Hepatocyte (in vitro differentiated cells): ENCODE measurements around the gene SWAP70. TPM values are rescaled to one million over a fixed set of nuclear protein-coding genes. Genes with fewer than 3 reads are reported as not detected.

ENCODE experiments used
- DNase-seq: peaks from one replicate; pipeline ENCODE4 v3.0.0-alpha.2; 2016; ENCODE audit warnings: low spot score
- H2AFZ ChIP-seq: fragments of 200-600 bp; sonication (generic); 2 replicates; pipeline ENCODE4 v1.6.0; 2016; ENCODE audit warnings: antibody characterized with exemption, mild to moderate bottlenecking
- H3K27ac ChIP-seq: fragments of 200-600 bp; sonication (generic); 2 replicates; pipeline ENCODE4 v1.5.1; 2016; ENCODE audit warnings: mild to moderate bottlenecking
- H3K27me3 ChIP-seq: fragments of 200-600 bp; sonication (generic); 2 replicates; pipeline ENCODE4 v1.6.1; 2016
- H3K36me3 ChIP-seq: fragments of 200-600 bp; sonication (generic); replicated peaks from 2 replicates; pipeline ENCODE4 v1.5.1; 2016; ENCODE audit warnings: low read depth; ENCODE audit not compliant: insufficient read depth
- H3K4me1 ChIP-seq: fragments of 200-600 bp; sonication (generic); 2 replicates; pipeline ENCODE4 v1.5.1; 2016; ENCODE audit warnings: mild to moderate bottlenecking, moderate library complexity; ENCODE audit not compliant: insufficient read depth
- H3K4me2 ChIP-seq: fragments of 200-600 bp; sonication (generic); 2 replicates; pipeline ENCODE4 v1.6.0; 2016
- H3K4me3 ChIP-seq: fragments of 200-600 bp; sonication (generic); 2 replicates; pipeline ENCODE4 v1.5.1; 2016; ENCODE audit warnings: mild to moderate bottlenecking
- H3K79me2 ChIP-seq: fragments of 200-600 bp; sonication (generic); 2 replicates; pipeline ENCODE4 v1.6.0; 2017; ENCODE audit warnings: mild to moderate bottlenecking
- H3K9me2 ChIP-seq: fragments of 200-600 bp; sonication (generic); replicated peaks from 2 replicates; pipeline ENCODE4 v1.6.0; 2017; ENCODE audit warnings: mild to moderate bottlenecking; ENCODE audit not compliant: insufficient read depth
- H3K9me3 ChIP-seq: fragments of 200-600 bp; sonication (generic); 2 replicates; pipeline ENCODE4 v1.5.1; 2016; ENCODE audit warnings: low read depth, mild to moderate bottlenecking
- H4K20me1 ChIP-seq: fragments of 200-600 bp; sonication (generic); 2 replicates; pipeline ENCODE4 v1.6.0; 2016; ENCODE audit warnings: mild to moderate bottlenecking; ENCODE audit not compliant: insufficient read depth, poor library complexity, severe bottlenecking
- EZH2 ChIP-seq: fragments of 200-600 bp; sonication (generic); IDR thresholded peaks from 2 replicates; pipeline ENCODE4 v1.6.1; 2016; ENCODE audit warnings: antibody characterized with exemption, mild to moderate bottlenecking, borderline replicate concordance
- EZH2phosphoT487 ChIP-seq: fragments of 200-600 bp; sonication (generic); IDR thresholded peaks from one replicate; pipeline ENCODE4 v1.6.1; 2018; ENCODE audit warnings: antibody characterized with exemption, mild to moderate bottlenecking, low read depth, moderate library complexity; ENCODE audit not compliant: unreplicated experiment, severe bottlenecking
- WGBS: methylation state at CpG from one replicate; pipeline ENCODE4 v1.1.6; 2016; ENCODE audit warnings: low lambda C conversion rate; ENCODE audit errors: missing lambda C conversion rate; 5-methylcytosine and 5-hydroxymethylcytosine counted together
- polyA plus RNA-seq: library from polyadenylated mRNA; unstranded; fragments of >200 nt; fragmentation: Nextera tagmentation; extraction: Ambion mirVana; gene quantifications from 2 replicates; pipeline ENCODE4 v1.2.1, GENCODE V29; 2016
- total RNA-seq: library from RNA; depleted of rRNA; stranded (reverse); fragments of >200 nt; gene quantifications from 2 replicates; pipeline ENCODE4 v1.2.3, GENCODE V29; 2014
- TF ChIP-seq, protein P1 (sequence below): fragments of 200-600 bp; sonication (generic); IDR thresholded peaks from 2 replicates; pipeline ENCODE4 v1.5.1; 2016; ENCODE audit warnings: antibody characterized with exemption, mild to moderate bottlenecking; ENCODE audit not compliant: poor library complexity

SWAP70 gene
- total and polyA plus RNA-seq, 2 experiments from 2014 or later: 15.6 to 17.3 TPM

DNA sequence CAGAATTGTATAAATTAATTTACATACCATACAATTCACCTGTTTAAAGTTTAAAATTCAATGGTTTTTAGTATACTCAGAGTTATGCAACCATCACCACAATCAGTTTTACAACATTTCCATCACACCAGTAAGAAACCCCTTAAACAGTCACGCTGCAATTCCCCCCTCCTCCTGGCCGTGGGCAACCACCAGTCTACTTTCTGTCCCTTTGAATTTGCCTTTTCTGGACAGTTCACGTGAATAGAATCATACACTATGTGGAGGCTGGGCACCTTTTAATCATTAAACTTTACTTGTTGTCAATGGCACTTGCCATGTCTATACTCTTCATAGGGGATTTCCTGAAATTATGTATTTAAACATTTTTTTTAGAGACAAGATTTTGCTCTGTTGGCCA lies 20.1 kb upstream of the SWAP70 start:
- WGBS: 85% methylated on average over 3 of the region's 3 CpGs
- Histone ChIP-seq H3K27me3 (no peaks in the 10 kb centered on the region), H3K79me2 (no peaks in the 10 kb centered on the region), H3K9me2 (no peaks in the 10 kb centered on the region), H3K27ac (no peak overlapping the region), H2AFZ (no peak overlapping the region), H3K4me1 (no peaks in the 10 kb centered on the region), H3K4me3 (no peak overlapping the region), H3K4me2 (no peak overlapping the region), H3K36me3 (no peaks in the 10 kb centered on the region), H3K9me3 (no peaks in the 10 kb centered on the region), H4K20me1 (no peaks in the 10 kb centered on the region)
- TF ChIP-seq EZH2 (no peak), EZH2phosphoT487 (no peak)
- TF ChIP-seq, protein P1, sequence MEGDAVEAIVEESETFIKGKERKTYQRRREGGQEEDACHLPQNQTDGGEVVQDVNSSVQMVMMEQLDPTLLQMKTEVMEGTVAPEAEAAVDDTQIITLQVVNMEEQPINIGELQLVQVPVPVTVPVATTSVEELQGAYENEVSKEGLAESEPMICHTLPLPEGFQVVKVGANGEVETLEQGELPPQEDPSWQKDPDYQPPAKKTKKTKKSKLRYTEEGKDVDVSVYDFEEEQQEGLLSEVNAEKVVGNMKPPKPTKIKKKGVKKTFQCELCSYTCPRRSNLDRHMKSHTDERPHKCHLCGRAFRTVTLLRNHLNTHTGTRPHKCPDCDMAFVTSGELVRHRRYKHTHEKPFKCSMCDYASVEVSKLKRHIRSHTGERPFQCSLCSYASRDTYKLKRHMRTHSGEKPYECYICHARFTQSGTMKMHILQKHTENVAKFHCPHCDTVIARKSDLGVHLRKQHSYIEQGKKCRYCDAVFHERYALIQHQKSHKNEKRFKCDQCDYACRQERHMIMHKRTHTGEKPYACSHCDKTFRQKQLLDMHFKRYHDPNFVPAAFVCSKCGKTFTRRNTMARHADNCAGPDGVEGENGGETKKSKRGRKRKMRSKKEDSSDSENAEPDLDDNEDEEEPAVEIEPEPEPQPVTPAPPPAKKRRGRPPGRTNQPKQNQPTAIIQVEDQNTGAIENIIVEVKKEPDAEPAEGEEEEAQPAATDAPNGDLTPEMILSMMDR: no peak
- DNase-seq: no peak

DNA sequence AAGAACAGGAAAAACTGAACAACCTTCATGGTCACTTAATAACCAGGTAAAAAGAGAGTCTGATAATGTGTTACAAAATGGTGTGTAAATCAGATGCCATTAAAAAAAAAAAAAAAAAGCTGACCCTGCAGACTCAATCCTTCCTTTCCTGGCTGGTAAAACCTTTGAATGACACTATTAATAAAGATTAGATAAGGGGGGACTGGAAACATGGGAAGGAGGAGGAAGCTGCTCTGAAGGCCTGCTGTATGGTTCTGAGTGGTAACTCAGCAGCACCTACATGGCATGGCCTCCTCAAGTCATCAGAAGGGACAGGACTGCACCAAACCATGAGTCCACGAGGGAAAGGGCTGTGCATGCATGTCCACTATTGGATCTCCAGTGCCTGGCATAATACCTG lies 18.0 kb upstream of the SWAP70 start:
- Histone ChIP-seq H3K4me3 (no peak overlapping the region), H3K79me2 (no peaks in the 10 kb centered on the region), H3K9me3 (no peaks in the 10 kb centered on the region), H2AFZ (no peak overlapping the region), H3K9me2 (no peaks in the 10 kb centered on the region), H3K27me3 (no peaks in the 10 kb centered on the region), H3K4me2 (no peak overlapping the region), H4K20me1 (no peaks in the 10 kb centered on the region), H3K36me3 (no peaks in the 10 kb centered on the region), H3K4me1 (no peaks in the 10 kb centered on the region), H3K27ac (no peak overlapping the region)
- TF ChIP-seq EZH2 (no peak), EZH2phosphoT487 (no peak)
- TF ChIP-seq, protein P1: no peak
- no peak for DNase-seq
- 73% methylated on average over 1 of the region's 1 CpG for WGBS

DNA sequence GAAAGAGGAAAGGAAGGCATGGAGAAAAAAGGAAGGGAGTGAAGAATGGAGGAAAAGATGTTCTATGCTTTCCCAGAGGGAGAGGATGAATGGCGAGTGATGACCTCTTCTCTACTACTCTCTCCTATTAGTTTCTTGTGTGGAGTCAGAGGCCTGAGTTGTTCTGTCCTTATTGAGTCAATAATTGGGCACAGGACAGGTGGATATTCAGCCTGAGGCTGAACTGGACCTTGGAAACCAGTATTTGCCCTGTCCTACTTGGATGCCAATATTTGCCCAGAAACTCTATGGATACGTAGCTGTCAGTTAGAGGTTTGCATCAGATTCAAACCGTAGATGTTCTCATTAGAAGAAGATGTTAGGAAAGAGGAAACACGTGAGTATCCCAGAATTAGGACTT lies 17.6 kb upstream of the SWAP70 start:
- TF ChIP-seq EZH2phosphoT487 (no peak), EZH2 (no peak)
- TF ChIP-seq, protein P1: no peak
- no peaks in the 10 kb centered on the region for H3K27me3 ChIP-seq
- H3K27ac ChIP-seq: no peak overlapping the region
- no peaks in the 10 kb centered on the region for H4K20me1 ChIP-seq
- H3K9me3 ChIP-seq: no peaks in the 10 kb centered on the region
- no peaks in the 10 kb centered on the region for H3K4me1 ChIP-seq
- no peaks in the 10 kb centered on the region for H3K79me2 ChIP-seq
- DNase-seq: no peak
- H3K36me3 ChIP-seq: no peaks in the 10 kb centered on the region
- no peak overlapping the region for H2AFZ ChIP-seq
- no peaks in the 10 kb centered on the region for H3K9me2 ChIP-seq
- no peak overlapping the region for H3K4me2 ChIP-seq
- WGBS: 94% methylated on average over 4 of the region's 4 CpGs
- H3K4me3 ChIP-seq: no peak overlapping the region

DNA sequence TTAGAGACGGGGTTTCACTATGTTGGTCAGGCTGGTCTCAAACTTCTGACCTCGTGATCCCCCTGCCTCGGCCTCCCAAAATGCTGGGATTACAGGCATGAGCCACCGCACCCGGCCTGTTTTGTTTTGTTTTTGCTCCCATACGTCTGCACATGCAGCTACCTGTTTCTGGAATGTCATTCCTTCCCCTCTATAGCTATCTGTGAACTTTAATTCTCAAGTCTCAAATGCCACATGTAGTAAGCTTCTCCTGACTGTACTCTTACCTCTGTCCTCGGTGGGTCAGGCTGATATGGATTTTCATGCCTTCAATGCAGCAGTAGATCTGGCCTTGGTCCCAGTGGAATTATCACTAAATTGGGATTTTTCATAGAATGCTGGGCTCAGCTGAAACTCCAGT lies 12.4 kb upstream of the SWAP70 start:
- Histone ChIP-seq H3K27ac (no peak overlapping the region), H4K20me1 (no peaks in the 10 kb centered on the region), H3K4me3 (no peak overlapping the region), H3K27me3 (no peaks in the 10 kb centered on the region), H3K9me2 (no peaks in the 10 kb centered on the region), H2AFZ (no peak overlapping the region), H3K9me3 (no peaks in the 10 kb centered on the region), H3K4me1 (no peaks in the 10 kb centered on the region), H3K4me2 (no peak overlapping the region), H3K36me3 (no peaks in the 10 kb centered on the region), H3K79me2 (no peaks in the 10 kb centered on the region)
- TF ChIP-seq, protein P1: no peak
- TF ChIP-seq EZH2phosphoT487 (no peak), EZH2 (no peak)
- 81% methylated on average over 7 of the region's 7 CpGs for WGBS
- DNase-seq: no peak
